B cell (primary cell): ENCODE measurements around the gene LIPF. TPM values are rescaled to one million over a fixed set of nuclear protein-coding genes. Genes with fewer than 3 reads are reported as not detected.

ENCODE experiments used
- ATAC-seq: fragments of 200-7000 bp; cut with Tn5 transposase; one replicate; pipeline ENCODE4 v1.10.0; 2021; ENCODE audit warnings: low read depth, mild to moderate bottlenecking, moderate number of reproducible peaks, moderate library complexity
- CTCF ChIA-PET: fragments of 350-600 bp; sonication (Branson Sonifier 250); formaldehyde crosslinking; loops from one replicate; lab custom pipeline; 2021; ENCODE audit warnings: antibody characterized with exemption, inconsistent platforms; lab: Charles Lee
- POLR2A ChIA-PET: fragments of 350-600 bp; sonication (Branson Sonifier 250); formaldehyde crosslinking; loops from one replicate; lab custom pipeline; 2021; ENCODE audit warnings: antibody characterized with exemption; lab: Charles Lee
- DNase-seq: peaks from one replicate; pipeline ENCODE4 v3.0.0; 2013
- H2AFZ ChIP-seq: 2 replicates; pipeline ENCODE4 v1.6.1; 2012; ENCODE audit warnings: mild to moderate bottlenecking, low read depth, low read length; ENCODE audit not compliant: insufficient read depth, poor library complexity, severe bottlenecking
- H3K27ac ChIP-seq, 2 donors: 1 replicate in 1 of 2; 2 replicates in 1 of 2; pipeline ENCODE4 v1.5.1; 2012 to 2013; ENCODE audit warnings: low read length in 2 of 2, mild to moderate bottlenecking in 2 of 2, moderate library complexity in 1 of 2
- H3K27me3 ChIP-seq, 4 experiments: fragments of 200-600 bp in 1 of 4; sonication (generic) in 1 of 4; replicated peaks in 1 of 4; 1 replicate in 2 of 4; 2 replicates in 2 of 4; pipeline versions ENCODE4 v1.6.1 to v1.7.0; 2013 to 2016; ENCODE audit warnings: low read length in 3 of 4, mild to moderate bottlenecking in 2 of 4, mixed read lengths in 1 of 4, moderate library complexity in 1 of 4; ENCODE audit not compliant: insufficient read depth in 4 of 4, control insufficient read depth in 3 of 4; ENCODE audit errors: control extremely low read depth in 1 of 4
- H3K36me3 ChIP-seq, 2 experiments: replicated peaks in 1 of 2; 1 replicate in 1 of 2; 2 replicates in 1 of 2; pipeline versions ENCODE4 v1.6.1 to v1.7.1; 2013; ENCODE audit warnings: low read length in 1 of 2; ENCODE audit not compliant: insufficient read depth in 2 of 2, control insufficient read depth in 1 of 2; ENCODE audit errors: control extremely low read depth in 1 of 2, extremely low read depth in 1 of 2
- H3K4me1 ChIP-seq, 2 donors: fragments of 200-600 bp in 1 of 2; sonication (generic) in 1 of 2; 1 replicate in 1 of 2; 2 replicates in 1 of 2; pipeline versions ENCODE4 v1.5.1 to v1.6.1; 2013 to 2017; ENCODE audit warnings: low read length in 2 of 2; ENCODE audit not compliant: control insufficient read depth in 2 of 2, insufficient read depth in 2 of 2
- H3K4me2 ChIP-seq: replicated peaks from 2 replicates; pipeline ENCODE3; 2012; ENCODE audit warnings: mild to moderate bottlenecking, low read depth, low read length; ENCODE audit not compliant: poor library complexity, severe bottlenecking
- H3K4me3 ChIP-seq, 5 experiments: fragments of 200-600 bp in 1 of 5; sonication (generic) in 1 of 5; 1 replicate in 3 of 5; 2 replicates in 2 of 5; pipeline versions ENCODE4 v1.5.1 to v1.7.0; 2011 to 2016; ENCODE audit warnings: low read length in 4 of 5, mild to moderate bottlenecking in 4 of 5, low read depth in 2 of 5, control low read depth in 1 of 5, moderate library complexity in 1 of 5; ENCODE audit not compliant: insufficient read depth in 1 of 5; ENCODE audit errors: control extremely low read depth in 1 of 5, extremely low read depth in 1 of 5
- H3K79me2 ChIP-seq: fragments of 200-600 bp; sonication (generic); one replicate; pipeline ENCODE4 v1.6.0; 2016; ENCODE audit warnings: low read length; ENCODE audit not compliant: control insufficient read depth, insufficient read depth
- H3K9ac ChIP-seq: fragments of 200-600 bp; sonication (generic); 2 replicates; pipeline ENCODE4 v1.6.1; 2017; ENCODE audit warnings: mild to moderate bottlenecking, low read length, moderate library complexity
- H3K9me3 ChIP-seq, 3 donors: one replicate each; pipeline versions ENCODE4 v1.6.1 to v1.7.1; 2013; ENCODE audit warnings: low read length in 2 of 3; ENCODE audit not compliant: control insufficient read depth in 2 of 3, insufficient read depth in 1 of 3; ENCODE audit errors: control extremely low read depth in 1 of 3
- H4K20me1 ChIP-seq: 2 replicates; pipeline ENCODE4 v1.6.0; 2012; ENCODE audit warnings: mild to moderate bottlenecking, low read length; ENCODE audit not compliant: insufficient read depth, control insufficient read depth, poor library complexity, severe bottlenecking
- H3K27ac Mint-ChIP-seq: one replicate; pipeline ENCODE4 v1.8.0; 2021; ENCODE audit warnings: mixed read lengths
- H3K27me3 Mint-ChIP-seq: one replicate; pipeline ENCODE4 v1.8.0; 2021; ENCODE audit warnings: mixed read lengths
- H3K4me1 Mint-ChIP-seq: one replicate; pipeline ENCODE4 v1.8.0; 2021; ENCODE audit warnings: mixed read lengths
- H3K4me3 Mint-ChIP-seq: one replicate; pipeline ENCODE4 v1.8.0; 2021; ENCODE audit warnings: mixed read lengths
- H3K9me3 Mint-ChIP-seq: one replicate; pipeline ENCODE4 v1.8.0; 2022; ENCODE audit warnings: mixed read lengths; ENCODE audit not compliant: insufficient read depth
- EZH2 ChIP-seq: IDR thresholded peaks from 2 replicates; pipeline ENCODE4 v1.6.1; 2012; ENCODE audit warnings: borderline replicate concordance, low read depth, mild to moderate bottlenecking, moderate library complexity, low read length; ENCODE audit not compliant: insufficient read depth, poor library complexity, severe bottlenecking
- WGBS: methylation state at CpG from one replicate; pipeline ENCODE4 v1.1.5; 2013; ENCODE audit warnings: missing lambda C conversion rate; ENCODE audit not compliant: insufficient coverage; 5-methylcytosine and 5-hydroxymethylcytosine counted together
- intact Hi-C: fragments of 100-400 bp; cut with micrococcal nuclease; formaldehyde crosslinking; loops from one replicate; pipeline ENCODE4 v1.10.0; 2022
- polyA plus RNA-seq: library from polyadenylated mRNA; depleted of rRNA; stranded (reverse); fragments of >200 nt; gene quantifications from 2 replicates; pipeline ENCODE4 v1.2.3, GENCODE V29; 2012
- total RNA-seq, 2 donors: library from RNA; stranded (reverse); fragments of 120-200 nt in 1 of 2; gene quantifications; 1 replicate in 1 of 2; 2 replicates in 1 of 2; pipeline versions ENCODE4 v1.2.3 to v1.2.4, GENCODE V29; 2013 to 2022
- TF ChIP-seq, protein P1 (sequence below): fragments of 200-600 bp; IDR thresholded peaks from one replicate; pipeline ENCODE4 v1.8.0; 2022; ENCODE audit warnings: antibody characterized with exemption, mild to moderate bottlenecking

The LIPF gene
- total and polyA plus RNA-seq, 2 donors (not counting 1 experiment from before 2014, with no cell fraction given): not detected

GRCh38 chr10:88687853-88688467, 23.7 kb downstream of the LIPF start:
- no peaks in the 10 kb centered on the region for H3K79me2 ChIP-seq
- H3K4me3 ChIP-seq: no peak overlapping the region
- Mint-ChIP-seq H3K4me3 (no peak overlapping the region), H3K27me3 (peaks cover 10% of the 10 kb centered on the region), H3K27ac (no peak overlapping the region), H3K9me3 (no peaks in the 10 kb centered on the region), H3K4me1 (no peaks in the 10 kb centered on the region)
- intact Hi-C loops: loop anchor here (1.0 to 10.0 kb wide), 3 partner anchors 103 to 247 kb away; partner anchors contain the start of genes LIPJ and RNLS
- H3K27ac ChIP-seq: no peak overlapping the region
- TF ChIP-seq EZH2: no peak
- TF ChIP-seq, protein P1, sequence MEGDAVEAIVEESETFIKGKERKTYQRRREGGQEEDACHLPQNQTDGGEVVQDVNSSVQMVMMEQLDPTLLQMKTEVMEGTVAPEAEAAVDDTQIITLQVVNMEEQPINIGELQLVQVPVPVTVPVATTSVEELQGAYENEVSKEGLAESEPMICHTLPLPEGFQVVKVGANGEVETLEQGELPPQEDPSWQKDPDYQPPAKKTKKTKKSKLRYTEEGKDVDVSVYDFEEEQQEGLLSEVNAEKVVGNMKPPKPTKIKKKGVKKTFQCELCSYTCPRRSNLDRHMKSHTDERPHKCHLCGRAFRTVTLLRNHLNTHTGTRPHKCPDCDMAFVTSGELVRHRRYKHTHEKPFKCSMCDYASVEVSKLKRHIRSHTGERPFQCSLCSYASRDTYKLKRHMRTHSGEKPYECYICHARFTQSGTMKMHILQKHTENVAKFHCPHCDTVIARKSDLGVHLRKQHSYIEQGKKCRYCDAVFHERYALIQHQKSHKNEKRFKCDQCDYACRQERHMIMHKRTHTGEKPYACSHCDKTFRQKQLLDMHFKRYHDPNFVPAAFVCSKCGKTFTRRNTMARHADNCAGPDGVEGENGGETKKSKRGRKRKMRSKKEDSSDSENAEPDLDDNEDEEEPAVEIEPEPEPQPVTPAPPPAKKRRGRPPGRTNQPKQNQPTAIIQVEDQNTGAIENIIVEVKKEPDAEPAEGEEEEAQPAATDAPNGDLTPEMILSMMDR: peak; percentile 95
- no peaks in the 10 kb centered on the region for H4K20me1 ChIP-seq
- CTCF ChIA-PET: interaction anchor here (0.7 to 2.3 kb wide), 9 partner anchors 8 to 148 kb away, joined by 3 to 10 read pairs (median 3); no protein-coding TSS in a partner anchor
- no peak overlapping the region for H3K4me2 ChIP-seq
- H3K36me3 ChIP-seq: no peaks in the 10 kb centered on the region
- no peak overlapping the region for H2AFZ ChIP-seq
- ATAC-seq: peak; percentile 36
- H3K9ac ChIP-seq: no peak overlapping the region
- POLR2A ChIA-PET: no interaction called here
- no peaks in the 10 kb centered on the region for H3K4me1 ChIP-seq
- H3K9me3 ChIP-seq: no peaks in the 10 kb centered on the region
- peaks cover 0 to 1% (median 0%) of the 10 kb centered on the region in 4 experiments for H3K27me3 ChIP-seq
- DNase-seq: peak; percentile 19

DNA sequence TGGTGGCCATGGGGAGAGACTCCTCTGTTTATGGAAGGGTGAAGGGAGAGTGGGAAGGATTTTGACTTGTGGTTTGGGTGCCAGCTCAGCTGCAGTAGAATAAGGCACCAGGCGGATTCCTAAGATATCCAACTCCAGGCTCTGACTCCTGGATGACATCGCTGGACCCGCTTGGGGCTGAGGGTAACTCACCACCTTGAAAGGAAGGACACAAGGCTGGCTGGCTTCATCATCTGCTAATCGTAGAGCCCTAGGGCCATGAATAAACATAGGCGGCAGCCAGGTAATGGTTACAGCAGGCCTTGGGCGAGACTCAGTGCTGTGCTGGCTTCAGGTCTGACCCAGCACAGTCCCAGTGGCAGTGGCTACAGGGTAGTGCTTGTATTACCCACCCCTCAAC, 25.1 kb downstream of the LIPF start:
- H4K20me1 ChIP-seq: no peaks in the 10 kb centered on the region
- WGBS: 86% methylated on average over 6 of the region's 6 CpGs
- no peak overlapping the region for H3K9ac ChIP-seq
- intact Hi-C loops: loop anchor here (10.0 kb wide), 2 partner anchors 105 to 245 kb away; partner anchors contain the start of genes LIPJ and RNLS
- H3K36me3 ChIP-seq: no peaks in the 10 kb centered on the region
- Mint-ChIP-seq H3K27ac (no peak overlapping the region), H3K4me3 (no peak overlapping the region), H3K4me1 (no peaks in the 10 kb centered on the region), H3K27me3 (peaks cover 12% of the 10 kb centered on the region), H3K9me3 (no peaks in the 10 kb centered on the region)
- no peak overlapping the region for H2AFZ ChIP-seq
- ChIA-PET CTCF (interaction anchor here (1.1 to 1.3 kb wide), 3 partner anchors 24 to 236 kb away, joined by 3 read pairs; no protein-coding TSS in a partner anchor), POLR2A (no interaction called here)
- H3K79me2 ChIP-seq: no peaks in the 10 kb centered on the region
- no peak for ATAC-seq
- no peaks in the 10 kb centered on the region for H3K9me3 ChIP-seq
- TF ChIP-seq, protein P1: no peak
- no peak for TF ChIP-seq EZH2
- no peaks in the 10 kb centered on the region for H3K27me3 ChIP-seq
- no peak overlapping the region for H3K4me3 ChIP-seq
- H3K4me2 ChIP-seq: no peak overlapping the region
- no peaks in the 10 kb centered on the region for H3K4me1 ChIP-seq
- H3K27ac ChIP-seq: no peak overlapping the region
- DNase-seq: no peak
